GM18870 (cell line): Measurements from ENCODE around the gene PAPOLA.

ENCODE experiments used
- ATAC-seq: cut with Tn5 transposase; IDR thresholded peaks from one replicate; pipeline ENCODE4 v1.9.1; 2021; ENCODE audit warnings: moderate library complexity; ENCODE audit not compliant: unreplicated experiment

The PAPOLA gene

GRCh38 chr14:96564389-96564788 is 62.2 kb downstream of the PAPOLA start:
- no peak for ATAC-seq

- ATAC-seq, result no peak
These were observed 63.6 kb downstream of the PAPOLA start for GRCh38 chr14:96565811-96566210.

- peak; percentile 52 for ATAC-seq
These were observed 65.2 kb downstream of the PAPOLA start for GRCh38 chr14:96567289-96567899.

GRCh38 chr14:96568621-96569020 is 66.4 kb downstream of the PAPOLA start:
- ATAC-seq, result no peak

- ATAC-seq, result no peak
These were observed 69.1 kb downstream of the PAPOLA start for GRCh38 chr14:96571311-96571710.

GRCh38 chr14:96573473-96574100 is 71.4 kb downstream of the PAPOLA start:
- no peak for ATAC-seq

- ATAC-seq, result no peak
These were observed 72.0 kb downstream of the PAPOLA start for GRCh38 chr14:96574171-96574632.

- ATAC-seq, result no peak
These were observed 72.8 kb downstream of the PAPOLA start for GRCh38 chr14:96574633-96575632.

- ATAC-seq, result no peak
These were observed 74.2 kb downstream of the PAPOLA start for GRCh38 chr14:96576359-96576758.

GRCh38 chr14:96576937-96577336 is 74.8 kb downstream of the PAPOLA start:
- no peak for ATAC-seq

- no peak for ATAC-seq
These were observed 76.4 kb downstream of the PAPOLA start for GRCh38 chr14:96578619-96579018.

- ATAC-seq, result no peak
These were observed 77.2 kb downstream of the PAPOLA start for GRCh38 chr14:96579358-96579757.

- no peak for ATAC-seq
These were observed 77.7 kb downstream of the PAPOLA start for GRCh38 chr14:96579855-96580254.

- no peak for ATAC-seq
These were observed 78.4 kb downstream of the PAPOLA start for GRCh38 chr14:96580566-96580965.

- ATAC-seq, result no peak
These were observed 78.8 kb downstream of the PAPOLA start for GRCh38 chr14:96581026-96581425.

- no peak for ATAC-seq
These were observed 79.7 kb downstream of the PAPOLA start for GRCh38 chr14:96581902-96582301.

- no peak for ATAC-seq
These were observed 80.3 kb downstream of the PAPOLA start for GRCh38 chr14:96582411-96582961.

- ATAC-seq, result no peak
These were observed 80.8 kb downstream of the PAPOLA start for GRCh38 chr14:96582995-96583394.

GRCh38 chr14:96583569-96584041 is 81.4 kb downstream of the PAPOLA start:
- ATAC-seq, result no peak

- ATAC-seq, result no peak
These were observed 82.2 kb downstream of the PAPOLA start for GRCh38 chr14:96584199-96584906.
